GM21528 (cell line): Measurements from ENCODE around the gene PJA2.

Experiments used
- ATAC-seq: cut with Tn5 transposase; IDR thresholded peaks from one replicate; pipeline ENCODE4 v1.9.1; 2021; ENCODE audit warnings: mild to moderate bottlenecking, moderate library complexity; ENCODE audit not compliant: unreplicated experiment, low FRiP score

PJA2 gene

DNA sequence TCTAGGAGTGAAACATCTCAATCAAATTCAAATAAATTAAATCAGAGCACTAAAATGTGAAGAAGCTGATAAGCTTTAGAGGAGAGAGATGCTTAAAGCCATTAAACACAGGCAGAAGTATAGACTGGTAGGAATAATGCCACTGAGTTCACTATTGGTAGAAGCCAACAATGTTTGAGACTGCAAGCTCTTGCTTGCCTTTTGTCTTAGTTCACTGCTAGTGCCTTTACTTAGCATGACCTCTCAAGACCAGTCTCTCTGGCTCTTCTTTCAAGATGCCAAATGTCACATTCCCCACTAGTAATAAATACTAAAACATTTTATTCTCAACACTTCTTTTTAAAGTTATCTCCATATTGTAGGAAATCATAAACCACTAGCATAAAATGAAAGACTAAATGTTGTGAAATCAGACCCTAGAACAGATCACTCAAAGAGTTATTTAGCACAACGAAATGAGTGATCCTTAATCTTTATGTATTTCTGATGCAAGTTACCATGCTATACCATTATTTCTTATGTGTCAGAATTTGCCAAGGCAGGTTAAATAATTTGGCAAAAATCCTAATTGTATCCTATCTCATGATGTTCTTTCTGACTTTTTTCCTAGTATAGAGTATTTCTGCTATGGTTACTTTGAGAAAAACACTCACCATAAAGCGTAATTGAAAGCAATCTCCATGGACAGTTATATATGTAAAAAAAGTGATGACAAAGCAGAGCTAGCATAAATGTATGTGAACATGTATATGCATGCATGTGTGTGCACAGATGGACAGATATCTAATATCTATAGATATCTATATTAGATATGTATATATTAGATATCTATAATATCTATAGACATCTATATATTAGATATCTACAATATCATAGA, 57.5 kb downstream of the PJA2 start:
- no peak for ATAC-seq

DNA sequence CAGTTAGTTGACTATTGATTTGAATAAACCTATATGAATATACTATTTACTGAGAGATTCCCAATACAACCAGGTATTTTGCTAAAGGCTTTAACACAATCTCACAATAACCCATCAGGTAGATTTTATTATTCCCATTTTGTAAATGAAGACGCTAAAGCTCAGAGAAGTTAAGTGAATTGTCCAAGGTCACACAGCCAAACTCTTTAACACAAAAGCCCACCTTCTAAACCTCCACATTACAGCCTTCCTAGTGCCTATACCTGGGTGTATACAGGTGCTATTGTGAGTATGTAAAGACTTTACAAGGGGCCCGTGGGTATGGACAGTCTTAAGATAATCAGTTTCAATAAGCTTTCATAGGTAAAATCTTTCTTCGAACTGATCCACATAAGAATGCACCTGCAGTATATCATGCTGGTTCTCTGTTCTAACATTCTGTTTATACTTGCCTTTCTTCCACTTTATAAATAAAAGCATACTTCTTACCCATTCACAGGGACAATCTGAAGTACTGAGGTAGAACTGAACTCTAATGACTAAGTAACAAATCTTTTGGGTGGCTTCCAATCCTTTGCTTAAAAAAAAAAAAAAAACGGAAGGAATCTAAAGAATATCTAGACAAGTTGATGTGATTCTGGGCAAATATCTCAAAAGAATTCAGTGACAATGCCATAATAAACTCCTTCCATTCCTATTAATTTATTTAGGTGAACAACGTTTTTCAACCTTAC, 59.1 kb downstream of the PJA2 start:
- ATAC-seq, result no peak

DNA sequence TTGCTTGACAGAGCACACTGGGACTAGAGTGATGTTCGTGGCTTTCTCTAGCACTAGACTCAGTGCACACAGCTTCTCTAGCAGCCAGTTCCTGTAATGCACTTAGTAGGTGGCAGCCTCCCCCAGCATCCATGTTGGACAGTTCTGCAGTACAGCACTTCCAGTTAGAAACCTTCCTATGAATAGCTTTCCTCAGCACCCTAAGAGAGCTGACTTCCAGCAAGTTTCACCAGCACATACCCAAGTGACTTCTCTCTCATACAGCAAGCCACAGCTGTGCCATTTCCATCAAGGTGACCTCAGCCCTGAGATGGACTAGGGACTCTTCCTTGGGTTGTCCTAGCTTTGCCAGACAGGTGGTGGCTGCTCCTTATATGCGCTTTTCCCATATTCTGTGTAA, 60.4 kb downstream of the PJA2 start:
- ATAC-seq, result no peak

DNA sequence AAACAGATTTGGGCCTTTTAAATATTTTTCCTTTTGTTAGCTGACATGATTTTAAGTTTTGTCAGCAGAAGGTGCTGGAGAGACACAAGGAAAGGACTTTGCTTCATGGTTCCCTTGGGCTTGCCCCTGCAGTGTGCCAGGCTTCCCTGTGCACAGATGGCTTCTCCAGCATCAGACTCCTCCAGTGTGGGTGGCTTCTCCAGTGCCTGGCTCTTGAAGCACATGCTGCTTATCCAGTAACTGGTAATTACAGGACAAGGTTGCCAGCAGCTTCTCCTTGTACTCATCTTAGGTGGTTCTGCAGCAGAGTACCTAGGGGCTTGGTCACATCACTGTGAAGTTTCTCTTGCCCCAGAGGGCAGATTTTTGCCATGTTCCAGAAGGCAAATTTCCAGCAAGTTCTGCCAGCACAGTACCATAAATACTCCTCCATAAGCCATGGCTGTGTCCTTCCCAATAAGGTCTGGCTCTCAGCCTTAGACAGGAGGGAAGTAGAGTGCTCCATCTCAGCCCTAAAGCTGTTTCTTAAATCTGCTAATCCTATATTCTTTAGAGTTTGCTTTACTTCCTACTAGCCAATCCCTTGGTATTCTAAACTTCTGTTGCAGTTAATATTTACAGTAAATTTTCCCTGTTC, 62.4 kb downstream of the PJA2 start:
- no peak for ATAC-seq

DNA sequence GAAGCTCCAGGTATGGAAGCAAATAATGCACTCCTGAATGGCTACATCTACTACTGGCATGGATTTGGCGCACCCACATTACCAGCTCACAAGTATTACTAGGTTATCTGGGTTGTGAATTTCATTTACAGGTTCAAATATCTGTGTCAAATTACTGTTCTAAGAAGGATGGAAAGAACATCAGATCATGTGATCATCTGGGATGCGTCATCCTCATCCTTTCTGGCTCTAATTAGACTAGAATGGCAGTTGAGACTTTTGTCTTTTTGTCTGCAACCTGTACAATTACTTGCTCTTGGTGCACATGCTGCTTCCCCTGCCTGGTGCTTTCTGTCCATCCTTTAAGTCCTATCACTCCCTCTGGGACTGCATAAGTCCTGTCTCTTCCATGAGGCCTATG, 64.1 kb downstream of the PJA2 start:
- ATAC-seq, result no peak

DNA sequence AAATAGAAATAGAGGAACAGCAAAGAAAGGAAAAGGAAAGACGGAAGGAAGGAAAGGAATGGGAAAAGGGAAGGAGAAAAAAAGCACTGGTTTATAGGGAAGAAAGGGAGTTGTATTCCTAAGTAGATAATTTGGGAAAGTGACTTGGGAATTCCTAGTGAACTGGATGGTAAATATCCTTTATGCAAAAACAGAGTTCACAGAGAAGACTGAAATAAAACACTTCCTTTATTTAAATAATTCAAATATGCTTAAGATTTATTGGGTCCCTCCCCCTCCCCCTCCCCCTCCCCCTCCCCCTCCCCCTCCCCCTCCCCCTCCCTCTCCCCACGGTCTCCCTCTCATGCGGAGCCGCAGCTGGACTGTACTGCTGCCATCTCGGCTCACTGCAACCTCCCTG, 69.4 kb downstream of the PJA2 start:
- no peak for ATAC-seq

DNA sequence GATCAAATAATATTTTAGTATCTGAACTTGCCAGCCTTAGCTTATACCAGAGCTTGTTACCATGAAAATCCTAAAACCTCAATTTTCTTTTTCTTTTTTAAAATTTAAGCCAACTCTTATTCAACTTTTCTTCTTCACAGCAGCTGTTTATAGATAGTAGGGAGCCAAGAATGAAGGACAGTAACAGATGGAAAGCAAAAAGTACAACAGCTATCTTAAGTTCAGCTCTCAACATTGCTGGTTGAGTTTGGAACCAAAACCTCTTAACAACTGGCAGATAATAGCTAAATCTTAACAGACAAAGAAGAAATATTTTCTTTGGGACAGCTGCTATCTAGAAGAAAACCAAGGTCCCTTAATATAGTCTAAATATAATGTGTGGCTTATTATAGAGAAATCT, 74.7 kb downstream of the PJA2 start:
- no peak for ATAC-seq

DNA sequence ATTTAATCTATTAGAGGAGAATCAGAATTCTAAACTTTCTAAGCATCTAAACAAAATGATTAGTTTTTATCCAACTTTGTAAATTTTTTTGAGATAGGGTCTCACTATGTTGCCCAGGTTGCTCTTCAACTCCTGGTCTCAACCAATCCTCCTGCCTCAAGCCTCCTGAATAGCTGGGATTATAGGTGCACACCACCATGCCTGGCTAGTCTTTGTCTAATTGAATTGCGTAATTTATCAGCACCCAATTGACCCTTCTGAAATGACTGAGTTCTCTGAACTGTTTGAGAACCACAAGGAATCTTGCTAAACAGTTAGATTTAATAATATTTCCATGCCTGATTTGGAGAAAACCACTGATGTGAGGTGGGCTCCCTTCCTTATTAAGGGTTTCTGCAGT, 75.7 kb downstream of the PJA2 start:
- ATAC-seq, result no peak

DNA sequence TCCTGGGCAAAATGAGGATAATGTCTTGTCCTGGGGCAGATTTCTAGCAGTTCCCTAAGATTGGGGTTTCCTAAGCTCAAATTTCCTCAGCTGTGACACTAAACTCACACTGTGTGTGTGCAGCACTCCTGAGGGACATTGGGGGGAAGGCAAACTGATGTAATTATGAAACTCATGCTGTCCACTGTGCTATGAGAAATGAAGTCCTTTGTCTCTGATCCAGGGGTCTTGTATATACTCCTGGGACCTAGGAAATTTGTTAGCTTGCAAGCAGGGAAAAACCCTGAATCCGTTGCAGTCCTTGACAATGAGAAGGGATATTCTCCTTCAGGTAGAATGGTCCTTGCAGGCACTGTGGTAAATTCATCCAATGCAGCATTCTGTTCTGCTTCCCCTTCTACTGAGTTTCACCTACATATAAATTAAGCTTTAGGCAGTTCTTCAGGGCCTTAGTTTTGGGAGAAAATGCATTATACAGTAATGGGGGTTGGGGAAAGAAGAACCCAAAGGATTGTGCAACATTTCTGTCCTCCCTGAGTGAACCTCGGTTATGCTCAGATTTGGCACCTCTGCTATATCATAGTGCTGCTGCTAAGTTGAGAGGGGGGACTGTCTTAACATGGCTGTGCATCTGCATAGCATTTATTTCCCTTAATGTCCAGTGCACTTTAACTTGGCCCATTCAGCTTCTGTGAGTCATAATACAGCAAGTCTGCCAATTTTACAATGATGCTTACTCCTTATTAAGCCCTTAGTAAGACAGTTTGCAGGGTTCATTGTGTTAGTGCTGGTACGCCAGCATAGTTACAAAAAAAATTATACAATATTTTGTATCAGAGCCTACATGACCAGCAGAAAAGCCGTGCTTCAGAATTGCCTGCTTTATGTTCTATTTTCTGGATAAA, 80.2 kb downstream of the PJA2 start:
- ATAC-seq, result no peak

DNA sequence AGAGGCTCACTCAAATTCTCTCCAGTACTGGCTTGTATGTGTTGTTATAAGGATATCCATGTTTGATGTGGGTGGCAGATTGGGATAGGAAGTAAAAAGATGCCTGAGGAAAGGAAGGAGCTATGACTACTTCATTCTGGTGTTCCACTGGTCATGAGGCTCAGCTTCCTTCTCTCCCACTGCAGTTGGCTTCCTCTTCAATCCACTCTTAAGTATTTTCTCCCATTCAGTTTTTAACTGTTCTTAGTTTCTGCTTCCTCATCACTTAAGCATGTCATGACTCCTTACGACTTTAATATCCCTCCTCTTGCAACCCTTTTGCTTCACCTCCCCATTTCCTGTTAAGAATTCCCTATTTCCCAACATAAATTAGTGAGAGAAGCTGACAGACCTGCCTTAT, 81.1 kb downstream of the PJA2 start:
- no peak for ATAC-seq

DNA sequence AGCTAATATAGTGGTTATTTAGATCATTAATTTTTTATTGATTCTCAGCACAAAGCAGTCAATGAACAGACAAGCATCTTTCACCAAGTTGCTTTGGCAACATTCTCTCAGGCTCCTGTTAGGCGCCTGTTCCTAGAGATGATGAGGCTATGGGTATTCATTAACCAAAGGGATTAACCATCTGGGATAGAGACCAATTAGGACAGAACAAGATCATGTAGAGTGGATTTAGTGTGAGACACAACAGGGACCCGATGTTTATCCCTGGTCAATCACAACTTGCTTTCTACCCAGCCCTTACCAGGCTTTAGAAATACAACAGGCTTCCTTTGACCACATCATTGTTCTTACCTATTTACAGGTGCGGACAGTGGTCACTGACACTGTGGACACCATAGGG, 82.2 kb downstream of the PJA2 start:
- ATAC-seq, result no peak

DNA sequence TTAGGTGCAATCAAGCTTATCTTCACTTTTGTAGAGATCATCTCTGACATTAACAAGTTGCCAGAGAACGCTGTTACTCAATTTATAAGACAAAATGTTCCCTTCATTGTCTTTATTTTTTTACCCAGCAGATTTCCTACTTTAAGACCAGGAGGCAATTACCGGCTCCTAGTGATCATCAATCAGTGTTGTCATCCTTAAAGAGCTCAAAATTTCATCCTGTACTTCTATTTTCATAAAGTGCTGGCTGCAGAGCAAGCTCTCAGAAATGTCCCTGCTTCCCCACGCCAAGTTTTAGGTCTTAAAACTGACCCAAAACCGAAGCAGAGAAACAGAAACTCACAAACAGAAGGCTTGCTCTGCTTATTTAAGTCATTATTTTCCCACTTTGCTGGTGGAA, 82.9 kb downstream of the PJA2 start:
- ATAC-seq, result no peak

DNA sequence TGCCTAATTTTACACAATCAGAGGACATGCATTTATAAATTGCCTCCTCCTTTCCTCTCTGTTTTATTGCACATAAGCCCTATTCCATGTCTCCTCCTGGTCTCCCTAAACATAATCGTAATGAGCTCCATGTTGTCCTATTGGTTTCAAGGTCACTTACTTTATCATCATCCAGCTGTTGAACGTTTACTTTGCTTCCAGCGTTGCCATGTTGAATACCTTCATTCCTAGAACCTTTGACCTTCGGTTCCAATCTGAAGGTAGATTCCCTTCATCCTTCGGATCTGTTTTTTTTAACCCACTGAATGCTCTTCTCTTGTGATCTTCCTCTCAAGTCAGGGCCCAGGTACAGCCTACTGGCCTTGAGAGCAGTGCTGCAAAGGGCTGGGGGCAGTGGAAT, 84.3 kb downstream of the PJA2 start:
- no peak for ATAC-seq

DNA sequence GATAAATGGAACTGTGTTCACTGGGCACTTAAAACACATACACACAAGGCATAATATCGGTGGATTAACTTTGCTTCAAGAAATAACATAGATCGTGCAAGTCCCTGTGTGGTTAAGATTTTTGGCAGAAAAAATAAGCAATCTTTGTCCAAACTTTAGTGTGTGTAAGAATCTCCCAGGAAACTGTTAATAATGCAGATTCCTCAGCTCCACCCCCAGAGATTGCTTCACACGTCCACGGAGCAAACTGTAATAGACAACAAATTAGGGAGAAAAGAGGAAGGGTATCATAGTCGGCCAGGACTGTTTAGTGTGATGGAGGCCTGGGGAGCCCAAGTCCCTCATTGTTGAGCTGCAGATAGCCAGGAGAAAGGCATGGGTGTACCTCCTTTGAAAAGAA, 84.8 kb downstream of the PJA2 start:
- no peak for ATAC-seq

DNA sequence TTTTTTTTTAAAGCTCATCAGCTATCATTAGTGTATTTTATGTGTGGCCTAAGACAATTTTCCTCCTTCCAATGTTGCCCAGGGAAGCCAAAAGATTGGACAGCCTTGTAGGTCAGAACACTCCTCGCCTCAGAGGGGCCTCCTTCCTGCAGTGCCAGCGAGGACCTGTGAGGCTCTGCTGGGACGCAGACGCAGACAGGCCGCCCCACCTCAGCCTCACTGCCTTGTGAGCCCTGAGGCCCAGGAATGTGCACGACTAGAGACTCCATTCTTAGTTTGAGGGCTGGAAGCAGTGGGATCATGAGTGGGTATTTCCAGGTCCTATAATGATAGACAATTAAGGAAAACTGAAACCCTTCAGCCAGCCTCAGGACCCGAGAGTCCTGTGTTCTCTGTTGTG, 85.4 kb downstream of the PJA2 start:
- no peak for ATAC-seq

DNA sequence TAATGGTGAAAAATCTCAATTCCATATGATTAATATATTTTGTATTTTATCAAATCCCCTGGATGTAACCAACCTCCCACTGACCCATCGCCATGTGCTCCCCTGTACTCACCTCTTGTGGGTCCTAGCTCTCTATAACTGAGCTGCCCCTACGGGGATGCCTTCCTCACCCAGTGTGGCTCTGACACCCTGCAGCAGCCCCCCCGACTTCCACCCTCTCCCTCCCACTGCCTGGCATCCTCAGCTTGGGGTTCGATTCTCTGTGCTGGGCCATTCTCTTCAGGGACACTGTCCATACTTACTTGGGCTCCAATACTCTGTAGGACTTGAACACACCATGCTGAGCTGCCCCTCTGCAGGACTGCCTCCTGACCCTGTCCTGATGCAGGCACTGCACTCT, 87.1 kb downstream of the PJA2 start:
- no peak for ATAC-seq

DNA sequence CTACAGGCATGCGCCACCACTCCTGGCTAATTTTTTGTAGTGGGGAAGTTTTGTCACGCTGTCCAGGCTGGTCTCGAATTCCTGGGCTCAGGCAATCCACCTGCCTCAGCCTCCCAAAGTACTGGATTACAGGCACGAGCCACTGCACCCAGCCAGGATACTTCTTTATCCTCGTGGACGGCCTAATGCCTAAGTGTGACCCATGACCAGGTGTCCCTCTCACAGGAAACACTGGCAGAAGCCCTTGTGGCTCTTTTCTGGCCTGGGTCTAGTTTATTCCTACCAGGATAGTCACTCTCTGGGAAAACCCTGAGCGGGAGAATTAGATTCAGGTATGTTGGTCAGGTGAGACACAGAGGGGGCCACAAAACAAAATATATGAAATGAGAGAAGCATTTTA, 90.4 kb downstream of the PJA2 start:
- no peak for ATAC-seq

DNA sequence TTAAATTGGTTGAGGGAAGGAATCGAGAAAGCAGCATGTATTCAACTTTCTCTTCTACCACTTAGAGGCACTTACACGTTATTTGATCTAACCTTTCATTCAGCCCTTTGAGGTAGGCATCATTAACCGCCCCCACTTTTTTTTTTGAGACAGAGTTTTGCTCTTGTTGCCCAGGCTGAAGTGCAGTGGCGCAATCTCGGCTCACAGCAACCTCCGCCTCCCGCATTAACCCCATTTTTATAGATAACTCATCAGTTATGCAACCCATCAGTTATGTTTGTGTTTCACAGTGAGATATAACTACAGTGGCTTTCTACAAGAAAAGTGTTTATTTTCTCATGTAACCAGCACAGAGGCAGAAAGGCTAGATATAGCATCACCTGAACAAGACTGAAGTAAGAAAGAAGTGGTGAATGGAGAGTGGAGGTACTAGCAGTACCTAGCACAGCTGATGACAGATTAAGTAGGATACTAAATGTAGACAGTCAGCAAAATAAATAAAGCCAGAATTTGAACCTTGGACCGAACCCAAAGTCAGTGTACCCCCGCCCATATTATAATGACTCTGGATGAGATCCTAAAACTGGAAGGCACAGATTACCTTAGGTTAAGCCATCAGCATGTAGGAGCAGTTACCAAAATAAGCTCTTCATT, 91.2 kb downstream of the PJA2 start:
- ATAC-seq, result no peak

DNA sequence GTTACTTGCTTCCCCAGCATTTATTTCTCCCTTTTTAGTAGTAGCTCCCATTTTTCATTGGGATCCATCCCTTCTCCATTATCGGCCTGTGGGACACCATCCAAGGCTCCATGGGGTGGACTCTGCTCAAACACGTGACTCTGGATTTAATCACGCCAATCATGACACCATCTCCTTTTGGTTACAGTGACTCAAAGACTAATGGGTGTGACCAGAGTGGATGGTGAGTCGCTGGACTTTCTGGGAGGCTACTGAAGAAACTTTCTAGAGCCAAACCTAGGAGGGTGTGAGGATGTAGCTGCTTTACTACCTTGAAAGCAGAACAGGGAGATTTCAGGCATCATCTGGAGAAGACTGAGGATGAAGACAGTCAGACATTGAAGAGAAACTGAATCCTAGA, 93.1 kb downstream of the PJA2 start:
- no peak for ATAC-seq

DNA sequence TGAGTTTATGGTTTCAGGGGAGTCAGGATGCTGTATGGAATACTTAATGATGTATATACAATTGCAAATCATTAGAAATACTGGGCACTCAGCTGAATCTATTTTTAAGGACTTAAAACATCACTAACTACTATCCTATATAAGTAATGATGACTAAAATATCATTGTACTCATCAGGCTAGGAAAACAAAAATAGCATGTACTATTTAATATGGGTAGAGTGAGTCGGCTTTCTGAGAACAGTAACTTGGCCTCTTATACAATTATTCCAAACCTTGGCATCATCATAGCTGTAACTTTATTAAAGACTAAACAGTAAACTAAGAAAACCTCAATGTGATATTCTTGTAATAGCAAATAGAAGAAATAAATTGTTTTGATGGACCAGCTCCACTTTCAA, 94.5 kb downstream of the PJA2 start:
- ATAC-seq, result no peak
